PFSK-1 (cell line): ENCODE results near the gene ZFYVE21.

Experiments used
- POLR2AphosphoS5 ChIP-seq: IDR thresholded peaks from 2 replicates; pipeline ENCODE4 v1.6.1; 2012; ENCODE audit warnings: low read depth, mild to moderate bottlenecking, control low read depth, low read length, moderate library complexity
- TAF1 ChIP-seq: IDR thresholded peaks from 2 replicates; pipeline ENCODE4 v1.6.1; 2012; ENCODE audit warnings: low read length, control low read depth, borderline replicate concordance; ENCODE audit not compliant: insufficient read depth

DNA sequence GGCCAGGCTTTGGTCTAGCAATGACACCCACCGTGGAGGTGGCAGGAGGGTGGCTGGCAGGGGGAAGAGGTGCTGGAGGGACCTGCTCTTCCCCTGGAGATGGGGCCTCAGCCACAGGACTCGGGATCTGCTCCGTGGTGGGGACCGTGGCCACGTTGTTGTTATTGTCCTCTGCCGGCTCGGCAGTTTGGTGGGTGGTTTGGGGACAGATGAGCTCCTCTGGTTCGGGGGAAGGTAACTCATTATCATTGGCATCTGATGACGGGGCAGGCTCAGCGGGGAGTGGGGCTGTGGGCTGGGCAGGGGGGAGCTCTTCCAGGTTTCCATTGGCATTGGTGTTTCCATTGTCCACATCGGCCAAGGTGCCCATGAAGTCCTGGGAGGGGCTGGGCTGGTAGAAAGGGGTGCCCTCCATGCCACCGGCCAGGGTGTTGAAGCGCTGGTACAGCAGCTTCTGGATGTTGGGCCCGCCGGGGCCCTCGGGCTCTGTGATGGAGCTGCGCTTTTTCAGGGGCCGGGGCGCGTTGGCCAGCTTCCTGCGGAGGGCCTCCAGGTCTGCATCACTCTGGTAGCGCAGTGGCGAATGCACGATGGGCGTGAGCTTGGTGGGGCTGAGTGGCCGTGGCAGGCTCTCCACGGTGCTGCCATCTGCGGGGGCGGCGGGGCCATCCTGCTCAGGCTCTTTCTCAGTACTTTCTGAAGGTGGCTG lies 24.3 kb downstream of the ZFYVE21 start:
- TF ChIP-seq POLR2AphosphoS5 (no peak), TAF1 (no peak)
